Vagina (tissue), 2 donors: ENCODE results near the gene KCNIP2.

ENCODE experiments used
- CTCF ChIP-seq, 3 experiments: fragments of 450-650 bp in 2 of 3; fragments of 200-600 bp in 1 of 3; sonication (generic) in 1 of 3; IDR thresholded peaks; one replicate each; pipeline ENCODE4 v1.5.1; 2017 to 2019; ENCODE audit warnings: antibody characterized with exemption in 3 of 3, mild to moderate bottlenecking in 2 of 3, moderate library complexity in 2 of 3
- POLR2A ChIP-seq, 2 donors: fragments of 450-650 bp; IDR thresholded peaks; one replicate each; pipeline ENCODE4 v1.6.1; 2017; ENCODE audit warnings: antibody characterized with exemption in 2 of 2, mild to moderate bottlenecking in 2 of 2, moderate library complexity in 2 of 2

- no peak for TF ChIP-seq POLR2A (IDR thresholded peaks at IDR 0.05)
- TF ChIP-seq CTCF (IDR thresholded peaks at IDR 0.05): no peak
Measured at GRCh38 chr10:101783736-101784118, 59.9 kb downstream of the KCNIP2 start.
